Stimulated activated CD8-positive, alpha-beta memory T cell treated with anti-CD3 and anti-CD28 coated beads, Interleukin-4, amount 100 ng/mL, for 4 hours (primary cell): ENCODE data around the gene RAB9A.
"Not testable (repeated sequence)": the region's sequence is repeated elsewhere in the genome, so short reads cannot be mapped to it uniquely, and the experiment has no call there.

Source experiments
- DNase-seq, 2 donors: peaks; one replicate each; pipeline ENCODE4 v3.0.0-alpha.2; 2020; ENCODE audit warnings: low read depth in 2 of 2, low spot score in 1 of 2

Gene RAB9A

DNA sequence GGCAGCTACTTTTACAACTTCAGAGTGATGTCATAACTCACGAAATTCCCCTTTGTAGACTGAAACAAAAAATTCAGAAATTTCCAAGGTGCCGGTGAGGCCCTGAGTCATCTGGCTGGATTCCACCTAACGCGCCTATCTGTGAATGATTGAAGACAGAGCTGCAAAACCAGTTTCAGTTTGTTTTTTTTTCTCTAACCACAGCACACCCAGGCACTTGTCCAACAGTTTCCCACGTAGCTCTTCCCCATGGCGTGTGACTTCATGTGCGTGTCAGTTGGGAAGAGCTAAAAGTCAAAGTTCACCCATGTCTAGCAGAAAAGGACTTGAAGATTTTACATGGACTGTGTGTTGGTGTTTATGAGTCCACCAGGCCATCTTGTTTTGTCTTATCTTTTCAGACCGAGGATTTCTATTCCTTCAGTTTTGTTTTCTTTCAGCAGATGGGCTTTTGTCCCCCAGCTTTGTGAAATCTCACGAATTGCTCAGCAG is 19.6 kb upstream of the RAB9A start:
- DNase-seq = no peak

DNA sequence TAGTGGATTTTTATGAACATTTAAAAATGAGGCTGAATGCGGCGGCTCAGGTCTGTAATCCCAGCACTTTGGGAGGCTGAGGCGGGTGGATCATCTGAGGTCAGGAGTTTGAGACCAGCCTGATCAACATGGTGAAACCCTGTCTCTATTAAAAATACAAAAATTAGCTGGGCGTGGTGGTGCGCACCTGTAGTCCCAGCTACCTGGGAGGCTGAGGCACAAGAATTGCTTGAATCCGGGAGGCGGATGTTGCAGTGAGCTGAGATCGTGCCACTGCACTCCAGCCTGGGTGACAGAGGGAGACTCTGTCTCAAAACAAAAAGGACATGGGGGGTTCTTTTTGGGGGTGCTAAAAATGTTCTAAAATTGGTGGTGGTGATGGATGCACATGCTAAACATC is 19.2 kb upstream of the RAB9A start:
- DNase-seq = not testable (repeated sequence)

- no peak for DNase-seq
These were observed 18.7 kb upstream of the RAB9A start for GRCh38 chrX:13670197-13670596.

DNA sequence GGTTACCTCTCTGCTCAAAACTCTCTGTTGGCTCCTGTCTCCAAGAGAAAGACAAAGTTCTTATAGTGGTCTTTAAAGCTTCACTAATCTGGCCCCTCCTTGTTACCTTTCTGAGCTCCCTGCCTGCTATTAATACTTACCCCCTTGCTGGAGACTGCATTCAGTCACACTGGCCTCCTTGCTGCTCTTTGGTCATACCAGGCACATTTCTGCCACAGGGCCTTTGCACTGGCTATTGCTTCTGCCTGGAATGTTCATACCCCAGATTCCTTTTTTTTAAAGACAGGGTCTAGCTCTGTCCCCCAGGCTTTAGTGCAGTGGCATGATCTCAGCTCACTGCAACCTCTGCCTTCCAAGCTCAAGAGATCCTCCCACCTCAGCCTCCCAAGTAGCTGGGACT is 15.9 kb upstream of the RAB9A start:
- DNase-seq = no peak

- no peak for DNase-seq
These were observed 12.0 kb upstream of the RAB9A start for GRCh38 chrX:13676885-13677284.

DNA sequence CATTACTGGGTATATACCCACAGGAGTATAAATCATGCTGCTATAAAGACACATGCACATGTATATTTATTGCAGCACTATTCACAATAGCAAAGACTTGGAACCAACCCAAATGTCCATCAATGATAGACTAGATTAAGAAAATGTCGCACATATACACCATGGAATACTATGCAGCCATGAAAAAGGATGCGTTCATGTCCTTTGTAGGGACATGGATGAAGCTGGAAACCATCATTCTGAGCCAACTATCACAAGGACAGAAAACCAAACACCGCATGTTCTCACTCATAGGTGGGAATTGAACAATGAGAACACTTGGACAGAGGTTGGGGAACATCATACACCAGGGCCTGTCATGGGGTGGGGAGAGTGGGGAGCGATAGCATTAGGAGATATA is 9.2 kb upstream of the RAB9A start:
- not testable (repeated sequence) for DNase-seq

DNA sequence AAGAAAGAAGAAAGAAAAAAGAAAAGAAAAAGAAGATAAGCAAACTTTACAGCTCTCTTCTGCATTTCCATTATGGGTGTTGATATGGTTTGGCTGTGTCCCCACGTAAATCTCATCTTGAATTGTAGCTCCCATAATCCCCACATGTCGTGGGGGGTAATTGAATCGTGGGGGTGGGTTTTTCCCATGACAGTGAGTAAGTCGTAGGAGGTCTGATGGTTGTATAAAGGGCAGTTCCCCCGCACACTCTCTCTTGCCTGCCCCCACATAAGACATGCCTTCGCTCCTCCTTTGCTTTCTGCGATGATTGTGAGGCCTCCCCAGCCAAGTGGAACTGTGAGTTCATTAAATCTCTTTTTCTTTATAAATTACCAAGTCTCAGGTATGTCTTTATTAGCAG is 7.3 kb upstream of the RAB9A start:
- DNase-seq = no peak

DNA sequence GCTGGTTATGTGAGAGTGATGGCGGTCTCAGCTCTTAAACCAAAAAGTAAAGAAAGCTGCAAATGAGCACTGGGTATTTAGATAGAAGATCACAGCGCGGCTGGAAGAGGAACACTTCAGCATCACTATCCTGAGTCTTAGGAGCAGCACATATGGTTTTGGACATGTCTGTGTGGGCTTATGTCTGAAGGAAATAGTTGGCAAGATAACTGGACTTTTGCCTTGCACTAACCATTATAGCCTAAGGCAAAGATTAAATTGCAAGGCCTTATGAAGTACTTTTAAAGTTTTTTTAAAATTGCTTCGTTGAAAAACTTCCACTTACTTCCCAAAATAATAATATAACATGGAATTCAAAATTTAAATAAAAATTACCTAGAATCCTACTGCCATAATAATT is 4.6 kb upstream of the RAB9A start:
- DNase-seq = no peak

GRCh38 chrX:13685126-13685763 is 3.7 kb upstream of the RAB9A start:
- DNase-seq = no peak

- DNase-seq = no peak
These were observed 1.7 kb upstream of the RAB9A start for GRCh38 chrX:13687203-13687602.

DNA sequence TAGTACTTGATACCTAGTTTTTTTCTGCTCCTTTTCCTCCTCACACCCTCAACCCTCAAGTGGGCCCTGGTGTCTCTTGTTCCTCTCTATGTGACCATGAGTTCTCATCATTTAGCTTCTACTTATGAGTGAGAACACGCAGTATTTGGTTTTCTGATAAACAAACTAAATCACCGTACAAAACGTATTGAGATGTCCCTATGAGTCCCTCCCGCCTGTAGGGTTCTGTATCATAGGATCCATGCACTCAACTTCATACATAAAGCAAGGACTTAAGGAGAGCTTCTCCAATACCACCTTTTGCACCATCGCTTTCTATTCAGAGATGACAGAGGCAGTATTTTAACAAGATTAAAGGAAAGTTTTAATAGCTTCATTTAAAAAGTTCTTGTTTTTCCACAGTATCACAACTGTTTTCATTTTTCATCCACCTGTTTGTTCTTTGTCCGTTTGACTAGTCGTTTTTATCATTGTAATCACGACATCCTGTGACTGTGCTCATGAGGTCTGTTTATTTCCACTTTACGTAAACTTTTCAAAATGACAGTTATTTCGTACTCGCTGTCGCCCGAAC is 457 bp upstream of the RAB9A start:
- no peak for DNase-seq

- DNase-seq = no peak
These were observed 848 bp downstream of the RAB9A start for GRCh38 chrX:13689741-13690211.

DNA sequence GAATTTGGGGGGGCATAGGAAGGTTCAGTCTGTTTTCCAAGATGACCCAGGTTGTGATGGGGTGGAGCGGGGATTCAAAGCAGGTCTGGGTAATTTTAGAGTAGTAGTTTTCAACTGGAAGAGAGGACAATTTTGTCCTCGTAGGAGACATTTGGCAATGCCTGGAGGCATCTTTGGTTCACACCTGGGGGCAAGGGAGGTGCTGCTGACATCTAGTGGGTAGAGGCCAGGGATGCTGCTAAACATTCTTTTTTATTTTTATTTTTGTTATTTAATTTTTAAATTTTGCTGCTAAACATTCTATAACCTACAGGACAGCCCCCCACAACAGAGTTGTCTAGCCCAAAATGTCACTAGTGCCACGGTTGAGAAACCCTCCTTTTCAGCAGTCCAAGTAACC is 1.9 kb downstream of the RAB9A start:
- no peak for DNase-seq

DNA sequence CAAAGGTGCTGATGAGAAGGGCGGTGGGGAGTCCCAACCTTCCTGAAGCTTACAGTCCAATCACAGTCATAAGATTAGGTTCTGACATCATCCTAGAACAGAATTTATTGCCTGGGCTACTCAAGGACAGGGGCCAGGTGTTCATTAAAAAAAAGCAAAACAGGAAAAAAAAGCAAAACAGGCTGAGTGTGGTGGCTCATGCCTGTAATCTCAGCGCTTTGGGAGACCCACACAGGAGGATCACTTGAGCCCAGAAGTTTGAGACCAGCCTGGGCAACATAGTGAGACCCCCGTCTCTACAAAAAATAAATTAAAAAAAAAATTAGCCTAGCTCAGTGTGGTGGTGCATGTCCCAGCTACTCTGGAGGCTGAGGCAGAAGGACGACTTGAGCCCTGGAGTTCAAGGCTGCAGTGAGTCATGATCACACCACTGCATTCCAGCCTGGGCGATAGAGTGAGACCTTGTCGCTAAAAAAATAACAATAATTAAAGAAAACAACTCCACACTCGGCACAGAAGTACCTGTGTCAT is 3.0 kb downstream of the RAB9A start:
- DNase-seq = no peak

GRCh38 chrX:13692771-13693231 is 3.9 kb downstream of the RAB9A start:
- DNase-seq = no peak

- no peak for DNase-seq
These were observed 4.5 kb downstream of the RAB9A start for GRCh38 chrX:13693341-13693961.

- DNase-seq = no peak
These were observed 5.4 kb downstream of the RAB9A start for GRCh38 chrX:13694359-13694758.

DNA sequence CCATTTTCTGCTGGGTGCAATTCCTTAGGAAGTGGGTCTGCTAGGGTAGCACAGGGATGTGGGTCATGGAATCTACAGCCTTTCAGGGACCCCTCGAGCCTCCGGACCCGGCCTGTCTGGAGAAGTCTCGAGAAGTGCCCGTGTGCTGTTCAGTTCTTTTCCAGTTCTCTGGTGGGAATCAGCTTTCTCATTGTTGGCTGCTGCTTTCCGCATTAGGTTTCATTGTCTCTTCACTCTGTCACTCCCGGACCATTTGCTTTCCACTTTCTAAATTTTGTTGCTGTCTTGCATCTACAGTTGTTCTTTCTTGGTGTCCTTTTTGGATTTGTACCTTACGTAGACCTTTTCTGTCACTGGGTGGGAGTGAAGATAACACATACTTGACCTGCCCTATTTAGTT is 6.1 kb downstream of the RAB9A start:
- DNase-seq = no peak

DNA sequence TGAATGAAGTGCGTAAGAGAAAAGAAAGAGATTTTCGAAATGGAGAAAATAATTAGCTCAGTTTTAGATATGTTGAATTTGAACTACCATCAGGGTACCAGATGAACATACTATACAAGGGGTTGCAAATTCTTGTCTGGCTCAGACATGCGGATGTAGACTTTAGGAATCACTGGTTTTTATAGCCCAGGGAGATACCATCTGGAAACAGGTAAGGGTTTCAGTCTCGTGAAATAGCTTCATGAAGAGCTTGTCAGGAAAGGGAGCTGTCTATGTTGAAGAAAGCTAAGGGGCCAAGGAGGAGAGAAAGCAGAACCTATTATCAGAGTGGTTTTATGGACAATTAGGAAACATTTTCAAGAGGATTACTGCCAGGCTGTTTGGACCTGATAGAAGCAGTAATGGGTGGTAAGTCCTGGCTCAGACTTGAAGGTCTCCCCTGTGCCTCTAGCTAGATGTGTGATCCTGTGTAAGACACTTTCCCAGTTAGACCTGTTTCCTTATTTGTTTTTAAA is 6.7 kb downstream of the RAB9A start:
- no peak for DNase-seq

- no peak for DNase-seq
These were observed 8.5 kb downstream of the RAB9A start for GRCh38 chrX:13697455-13697854.

- no peak for DNase-seq
These were observed 9.0 kb downstream of the RAB9A start for GRCh38 chrX:13697976-13698375.

GRCh38 chrX:13698432-13698831 is 9.5 kb downstream of the RAB9A start:
- DNase-seq = no peak
